Mesenchymal stem cell (in vitro differentiated cells and primary cell): ENCODE measurements around the gene ATP7A.
A peak's percentile ranks its signal among the peaks of the same experiment; 100 is the strongest.

Experiments used
- DNase-seq: peaks from one replicate; pipeline ENCODE4 v3.0.0-alpha.2; 2013
- H2AFZ ChIP-seq: one replicate; pipeline ENCODE4 v1.6.1; 2013; ENCODE audit warnings: low read depth, mild to moderate bottlenecking, control low read depth, inconsistent platforms, low read length, moderate library complexity
- H2AK5ac ChIP-seq: 2 replicates; pipeline ENCODE4 v1.6.1; 2013; ENCODE audit warnings: low read length, moderate library complexity, mild to moderate bottlenecking, inconsistent platforms; ENCODE audit not compliant: severe bottlenecking
- H2BK120ac ChIP-seq: one replicate; pipeline ENCODE4 v1.6.1; 2013; ENCODE audit warnings: low read depth, mild to moderate bottlenecking, inconsistent platforms, low read length, moderate library complexity
- H2BK12ac ChIP-seq, 2 experiments: one replicate each; pipeline ENCODE4 v1.6.1; 2013; ENCODE audit warnings: inconsistent platforms in 2 of 2, low read length in 2 of 2, mild to moderate bottlenecking in 2 of 2, moderate library complexity in 2 of 2, control low read depth in 1 of 2
- H2BK15ac ChIP-seq: one replicate; pipeline ENCODE4 v1.6.1; 2013; ENCODE audit warnings: mild to moderate bottlenecking, low read depth, inconsistent platforms; ENCODE audit not compliant: poor library complexity, severe bottlenecking
- H2BK5ac ChIP-seq: 2 replicates; pipeline ENCODE4 v1.6.1; 2013; ENCODE audit warnings: low read depth, mild to moderate bottlenecking, low read length, control low read depth, inconsistent platforms; ENCODE audit not compliant: poor library complexity, severe bottlenecking
- H3K14ac ChIP-seq, 2 experiments: one replicate each; pipeline ENCODE4 v1.6.1; 2013; ENCODE audit warnings: inconsistent platforms in 2 of 2, low read length in 2 of 2, control low read depth in 1 of 2, mild to moderate bottlenecking in 1 of 2, moderate library complexity in 1 of 2
- H3K18ac ChIP-seq, 2 experiments: one replicate each; pipeline ENCODE4 v1.6.1; 2013; ENCODE audit warnings: inconsistent platforms in 2 of 2, low read length in 2 of 2, control low read depth in 1 of 2, low read depth in 1 of 2, mild to moderate bottlenecking in 1 of 2
- H3K23ac ChIP-seq, 2 experiments: one replicate each; pipeline ENCODE4 v1.6.1; 2013; ENCODE audit warnings: inconsistent platforms in 2 of 2, low read length in 2 of 2, mild to moderate bottlenecking in 2 of 2, moderate library complexity in 2 of 2, control low read depth in 1 of 2
- H3K27ac ChIP-seq: 2 replicates; pipeline ENCODE4 v1.5.1; 2013; ENCODE audit warnings: mild to moderate bottlenecking, moderate library complexity, low read length, control low read depth, inconsistent platforms; ENCODE audit not compliant: poor library complexity, severe bottlenecking
- H3K27me3 ChIP-seq, 2 experiments: 2 replicates each; pipeline versions ENCODE4 v1.6.1 to v1.7.0; 2013; ENCODE audit warnings: low read length in 2 of 2, mild to moderate bottlenecking in 2 of 2, moderate library complexity in 2 of 2, control low read depth in 1 of 2, inconsistent platforms in 1 of 2; ENCODE audit not compliant: control insufficient read depth in 1 of 2, insufficient read depth in 1 of 2
- H3K36me3 ChIP-seq, 2 experiments: 2 replicates each; pipeline versions ENCODE4 v1.6.1 to v1.7.0; 2013; ENCODE audit warnings: low read length in 2 of 2, control low read depth in 1 of 2, inconsistent platforms in 1 of 2, low read depth in 1 of 2, mild to moderate bottlenecking in 1 of 2; ENCODE audit not compliant: insufficient read depth in 2 of 2, control insufficient read depth in 1 of 2
- H3K4ac ChIP-seq, 2 experiments: one replicate each; pipeline ENCODE4 v1.6.1; 2013; ENCODE audit warnings: inconsistent platforms in 2 of 2, low read length in 2 of 2, mild to moderate bottlenecking in 2 of 2, moderate library complexity in 2 of 2, control low read depth in 1 of 2, low read depth in 1 of 2
- H3K4me1 ChIP-seq: 2 replicates; pipeline ENCODE4 v1.6.1; 2013; ENCODE audit warnings: low read depth, low read length, control low read depth; ENCODE audit not compliant: control insufficient read depth, insufficient read depth
- H3K4me2 ChIP-seq: 2 replicates; pipeline ENCODE4 v1.6.1; 2013; ENCODE audit warnings: low read length, mild to moderate bottlenecking, inconsistent platforms; ENCODE audit not compliant: poor library complexity, severe bottlenecking
- H3K4me3 ChIP-seq, 2 experiments: 2 replicates each; pipeline versions ENCODE4 v1.5.1 to v1.7.0; 2013; ENCODE audit warnings: low read length in 2 of 2, mild to moderate bottlenecking in 2 of 2, control low read depth in 1 of 2, low read depth in 1 of 2; ENCODE audit not compliant: insufficient read depth in 1 of 2
- H3K79me1 ChIP-seq: replicated peaks from 2 replicates; pipeline ENCODE4 v1.6.1; 2013; ENCODE audit warnings: mild to moderate bottlenecking, control low read depth, low read length, inconsistent platforms; ENCODE audit not compliant: poor library complexity, severe bottlenecking
- H3K9ac ChIP-seq: 2 replicates; pipeline ENCODE4 v1.7.0; 2013; ENCODE audit warnings: mild to moderate bottlenecking, low read length, moderate library complexity
- H3K9me3 ChIP-seq: 2 replicates; pipeline ENCODE4 v1.7.0; 2013; ENCODE audit warnings: mild to moderate bottlenecking, low read length; ENCODE audit not compliant: control insufficient read depth
- H4K8ac ChIP-seq: one replicate; pipeline ENCODE4 v1.6.1; 2013; ENCODE audit warnings: inconsistent platforms, mild to moderate bottlenecking, low read length, moderate library complexity
- H4K91ac ChIP-seq: one replicate; pipeline ENCODE4 v1.6.1; 2013; ENCODE audit warnings: mild to moderate bottlenecking, low read length, inconsistent platforms
- WGBS: methylation state at CpG from one replicate; pipeline ENCODE4 v1.1.7; 2013; ENCODE audit warnings: mixed read lengths; 5-methylcytosine and 5-hydroxymethylcytosine counted together

Gene ATP7A

DNA sequence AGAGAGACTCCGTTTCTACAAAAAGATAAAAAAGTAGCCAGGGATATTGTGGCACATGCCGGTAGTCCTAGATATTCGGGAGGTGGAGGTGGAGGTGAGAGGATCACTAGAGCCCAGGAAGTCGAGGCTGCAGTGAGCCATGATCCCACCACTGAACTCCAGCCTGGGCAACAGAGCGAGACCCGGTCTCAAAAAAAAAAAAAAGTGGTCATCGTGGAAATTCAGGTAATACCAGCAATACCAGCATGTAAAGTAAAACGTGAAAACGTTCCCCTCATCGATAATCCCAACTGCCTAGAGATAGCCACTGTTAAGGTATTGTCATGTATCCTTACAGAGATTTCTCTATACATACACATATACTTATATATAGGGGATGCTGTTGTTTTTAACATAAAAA lies 16.8 kb upstream of the ATP7A start:
- H3K9me3 ChIP-seq = no peaks in the 10 kb centered on the region
- no peak overlapping the region for H3K4me2 ChIP-seq
- no peak overlapping the region for H2AFZ ChIP-seq
- H3K23ac ChIP-seq = no peak overlapping the region
- H4K8ac ChIP-seq = no peak overlapping the region
- no peak overlapping the region for H2BK120ac ChIP-seq
- H4K91ac ChIP-seq = no peak overlapping the region
- no peaks in the 10 kb centered on the region for H3K27me3 ChIP-seq
- H3K18ac ChIP-seq = no peak overlapping the region
- H3K4ac ChIP-seq = no peak overlapping the region
- no peak overlapping the region for H2BK12ac ChIP-seq
- no peak overlapping the region for H3K14ac ChIP-seq
- H3K4me3 ChIP-seq = peak overlapping the region in 1 of 2 experiments; percentile 84
- no peaks in the 10 kb centered on the region for H3K36me3 ChIP-seq
- H2AK5ac ChIP-seq = no peak overlapping the region
- H3K79me1 ChIP-seq = no peaks in the 10 kb centered on the region
- no peak overlapping the region for H2BK5ac ChIP-seq
- H2BK15ac ChIP-seq = no peak overlapping the region
- 83% methylated on average over 5 of the region's 10 CpGs for WGBS
- peaks cover 3% of the 10 kb centered on the region for H3K4me1 ChIP-seq
- peak overlapping the region; percentile 90 for H3K9ac ChIP-seq
- H3K27ac ChIP-seq = no peak overlapping the region
- DNase-seq = no peak

DNA sequence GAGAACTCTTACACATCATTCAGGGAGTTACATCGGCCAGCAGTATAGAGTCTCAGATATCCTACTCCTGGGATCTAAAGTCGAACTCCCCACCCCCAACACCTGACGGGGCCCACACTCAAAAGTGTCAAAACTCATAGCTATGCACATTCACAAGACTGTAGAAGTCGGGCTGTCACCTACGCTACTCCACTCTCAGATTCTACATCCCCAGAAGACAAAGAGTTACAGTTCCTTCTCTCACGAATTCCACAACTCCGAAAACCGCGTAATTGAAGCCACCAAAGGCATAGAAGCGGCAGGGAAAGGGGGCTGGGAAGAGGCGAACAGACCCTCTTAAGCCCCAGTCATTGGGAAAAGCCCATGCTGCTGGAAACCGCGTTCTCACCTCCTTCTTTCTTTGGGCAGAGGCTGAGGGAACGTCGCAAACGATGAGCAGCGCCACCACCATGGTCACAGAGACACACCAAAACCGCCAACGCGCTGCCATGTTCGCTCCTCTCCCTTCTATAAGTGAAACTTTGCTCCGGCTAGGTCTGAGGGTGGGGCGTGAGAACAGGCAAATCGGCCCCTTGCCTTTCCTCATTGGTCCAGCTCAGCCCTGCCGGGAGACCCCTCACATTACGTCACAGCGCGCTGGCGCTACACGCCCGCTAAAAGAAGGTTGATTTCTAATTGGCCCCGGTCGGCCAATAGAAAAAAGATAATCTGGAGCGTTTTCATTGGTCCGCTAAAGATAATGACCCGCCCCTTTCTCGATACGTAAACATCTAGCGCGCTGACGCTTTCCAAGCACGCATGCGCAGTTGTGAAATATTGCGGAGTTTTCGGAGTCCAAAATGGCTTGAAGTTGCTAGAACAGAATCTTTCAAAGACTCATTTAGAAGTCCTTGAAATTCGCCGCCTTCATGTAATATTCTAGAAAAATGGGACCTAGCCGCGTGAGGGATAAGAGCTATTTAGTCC lies 15.3 kb upstream of the ATP7A start, which contains the start of gene MAGT1:
Gene MAGT1, minus strand, starts transcription at position 515 of the 966 bp plus-strand sequence. Its CDS starts 25 bp downstream, at position 490.
- Histone ChIP-seq H2BK15ac (no peak within 1 kb of the TSS), H3K36me3 (no peaks in the 10 kb centered on the region), H3K23ac (no peak within 1 kb of the TSS), H2AK5ac (no peak within 1 kb of the TSS), H3K27me3 (no peaks in the 10 kb centered on the region), H3K9me3 (no peaks in the 10 kb centered on the region), H2AFZ (no peak within 1 kb of the TSS), H3K4me1 (peaks cover 3% of the 10 kb centered on the region), H3K27ac (peak within 1 kb of the TSS; percentile 74), H3K18ac (no peak within 1 kb of the TSS), H4K91ac (no peak within 1 kb of the TSS), H3K9ac (peak within 1 kb of the TSS; percentile 99), H2BK5ac (no peak within 1 kb of the TSS), H3K4ac (no peak within 1 kb of the TSS), H2BK12ac (no peak within 1 kb of the TSS), H3K4me3 (peak within 1 kb of the TSS; percentile 51 to 84), H4K8ac (no peak within 1 kb of the TSS), H3K79me1 (no peaks in the 10 kb centered on the region), H3K4me2 (peak within 1 kb of the TSS; percentile 39), H2BK120ac (no peak within 1 kb of the TSS), H3K14ac (no peak within 1 kb of the TSS)
- under 1% methylated on average over 39 of the region's 49 CpGs for WGBS
- DNase-seq = peak; percentile 97

DNA sequence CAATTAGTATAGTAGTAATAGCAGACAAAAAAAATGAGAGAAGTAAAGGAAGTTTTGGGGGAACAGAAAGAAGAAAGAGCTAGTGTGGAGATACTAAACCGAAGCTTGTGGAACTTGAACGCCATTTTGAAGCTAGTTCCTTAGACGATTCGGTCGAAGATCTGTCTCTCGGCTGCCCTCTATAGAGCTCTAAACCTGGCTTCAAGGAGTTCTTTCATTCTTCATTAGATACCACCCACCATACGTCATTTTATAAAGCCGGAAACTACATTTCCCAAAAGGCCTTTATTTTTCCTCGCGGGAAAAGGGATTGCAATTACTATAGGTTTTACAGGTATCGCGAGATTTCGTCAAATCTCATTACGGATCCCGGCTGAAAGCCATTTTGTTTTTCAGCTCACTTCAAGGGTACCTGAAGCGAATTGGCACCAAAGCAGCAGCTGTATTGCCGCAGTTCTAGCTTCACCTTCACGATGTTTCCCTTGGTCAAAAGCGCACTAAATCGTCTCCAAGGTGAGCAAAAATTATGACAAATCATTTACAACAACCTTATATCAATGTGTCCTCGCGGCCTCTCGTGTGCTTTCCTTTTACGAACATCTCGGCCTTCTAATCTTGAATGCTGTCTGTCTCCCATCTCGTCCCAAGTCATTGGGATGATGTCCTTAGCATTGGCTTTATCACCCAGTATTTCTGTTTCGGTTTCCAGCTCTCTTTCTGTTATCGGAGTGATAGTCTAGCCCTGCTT lies 11.2 kb upstream of the ATP7A start, which contains the start of gene COX7B:
Gene COX7B, plus strand, starts transcription at position 388 of the 748 bp plus-strand sequence. Its CDS starts 86 bp downstream, at position 474.
- Histone ChIP-seq H2BK12ac (no peak within 1 kb of the TSS), H3K36me3 (peaks cover 4 to 15% of the 10 kb centered on the region in 2 experiments), H3K4me3 (peak within 1 kb of the TSS; percentile 61 to 91), H3K23ac (no peak within 1 kb of the TSS), H2BK120ac (no peak within 1 kb of the TSS), H3K27ac (peak within 1 kb of the TSS; percentile 80), H2BK5ac (no peak within 1 kb of the TSS), H2AFZ (no peak within 1 kb of the TSS), H3K4me2 (no peak within 1 kb of the TSS), H3K79me1 (no peaks in the 10 kb centered on the region), H3K14ac (no peak within 1 kb of the TSS), H2BK15ac (no peak within 1 kb of the TSS), H4K91ac (no peak within 1 kb of the TSS), H3K18ac (no peak within 1 kb of the TSS), H4K8ac (no peak within 1 kb of the TSS), H3K9me3 (no peaks in the 10 kb centered on the region), H3K9ac (peak within 1 kb of the TSS; percentile 99), H3K4ac (no peak within 1 kb of the TSS), H2AK5ac (no peak within 1 kb of the TSS), H3K4me1 (no peaks in the 10 kb centered on the region), H3K27me3 (no peaks in the 10 kb centered on the region)
- peak; percentile 98 for DNase-seq
- WGBS = 1% methylated on average over 25 of the region's 28 CpGs

DNA sequence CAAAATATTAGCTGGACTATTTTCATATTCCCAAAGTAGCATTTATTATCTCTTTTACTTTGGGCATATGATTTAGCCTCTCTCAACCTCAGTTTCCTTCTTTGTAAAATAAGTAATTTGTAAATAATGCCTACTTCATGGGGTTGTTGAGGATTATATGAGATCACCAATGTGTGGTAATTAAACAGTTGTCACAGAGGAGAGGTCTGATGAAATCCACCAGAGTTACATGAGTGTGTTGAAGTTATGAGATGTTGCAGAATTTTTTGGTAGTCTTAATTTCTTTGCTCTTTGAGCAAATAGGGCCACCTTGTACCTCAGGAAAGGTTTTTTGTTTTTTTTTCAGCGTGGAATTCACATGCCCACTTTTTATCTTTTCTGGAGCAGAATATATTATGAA lies 9.8 kb upstream of the ATP7A start:
- Histone ChIP-seq H3K18ac (no peak overlapping the region), H3K36me3 (peaks cover 4 to 22% of the 10 kb centered on the region in 2 experiments), H3K4me1 (no peaks in the 10 kb centered on the region), H3K9ac (peak overlapping the region; percentile 99), H3K9me3 (no peaks in the 10 kb centered on the region), H3K14ac (no peak overlapping the region), H3K4ac (no peak overlapping the region), H2BK5ac (no peak overlapping the region), H4K8ac (no peak overlapping the region), H2BK15ac (no peak overlapping the region), H4K91ac (no peak overlapping the region), H3K79me1 (no peaks in the 10 kb centered on the region), H3K27me3 (no peaks in the 10 kb centered on the region), H3K4me2 (no peak overlapping the region), H3K4me3 (peak overlapping the region in 1 of 2 experiments; percentile 91), H2BK12ac (no peak overlapping the region), H2AFZ (no peak overlapping the region), H2BK120ac (no peak overlapping the region), H2AK5ac (no peak overlapping the region), H3K23ac (no peak overlapping the region), H3K27ac (no peak overlapping the region)
- WGBS = no CpG with 5 or more reads among the region's 1 CpG
- peak; percentile 47 for DNase-seq
